NCI-H2227 treated with DMSO at 0.1 percent for 48 hours (cell line): ENCODE results near the gene CHODL.

Experiments
- DNase-seq: peaks from one replicate; lab custom pipeline; 2025; lab: John Stamatoyannopoulos, UW

The CHODL gene

GRCh38 chr21:18289876-18290275 lies 45.2 kb downstream of the CHODL start:
- no peak for DNase-seq

GRCh38 chr21:18294100-18294499 lies 49.5 kb downstream of the CHODL start:
- no peak for DNase-seq

- DNase-seq, result peak; percentile 57
Measured at GRCh38 chr21:18298228-18298627, 53.6 kb downstream of the CHODL start.
